ENCODE measurements around the gene JMJD6.
"Not testable (repeated sequence)": the region's sequence is repeated elsewhere in the genome, so short reads cannot be mapped to it uniquely, and the experiment has no call there.

JMJD6 gene

DNA sequence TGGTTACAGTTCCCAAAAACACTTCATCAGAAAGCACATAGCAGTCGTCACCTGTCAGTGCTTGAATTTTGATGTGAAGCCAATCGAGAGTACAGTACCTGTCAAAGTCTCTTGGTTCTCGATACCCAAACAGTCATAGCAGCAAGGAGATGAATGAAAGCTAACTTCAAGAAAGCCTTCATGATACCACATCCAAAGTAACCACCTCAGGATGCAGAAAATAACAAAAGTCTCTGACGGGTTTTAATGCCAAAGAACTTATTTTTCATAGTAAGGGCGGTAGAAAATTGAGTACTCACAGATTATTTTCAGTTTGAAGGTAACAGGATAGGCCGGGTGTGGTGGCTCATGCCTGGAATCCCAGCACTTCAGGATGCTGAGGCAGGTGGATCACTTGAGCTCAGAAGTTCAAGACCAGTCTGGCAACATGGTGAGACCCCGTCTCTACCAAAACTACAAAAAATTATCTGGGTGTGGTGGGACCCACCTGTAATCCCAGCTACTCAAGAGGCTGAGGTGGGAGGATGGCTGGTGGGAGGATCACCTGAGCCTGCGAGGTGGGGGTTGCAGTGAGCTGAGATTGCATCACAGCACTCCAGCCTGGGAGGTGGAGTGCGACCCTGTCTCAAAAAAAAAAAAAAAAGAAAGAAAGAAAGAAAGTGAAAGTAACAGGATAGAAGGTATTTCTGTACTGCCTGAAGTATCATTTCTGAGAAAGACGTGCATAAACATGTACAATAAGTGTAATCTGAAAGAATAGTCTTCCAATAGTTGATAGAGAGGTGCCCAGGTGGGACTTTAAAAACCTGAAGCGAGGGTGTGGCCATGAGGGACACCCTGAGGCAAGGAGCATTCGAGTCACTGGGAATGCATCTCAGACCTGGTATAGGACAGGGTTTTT lies 26.9 kb upstream of the JMJD6 start:
- no peak for DNase-seq (ENCODE audit: low read depth in 2 of 2)
- no peak overlapping the region for H3K4me3 ChIP-seq (replicated peaks in 1 of 2; ENCODE audit: low read depth in 2 of 2, low read length in 2 of 2)
- TF ChIP-seq CTCF (IDR thresholded peaks at IDR 0.05; ENCODE audit: low read depth, low read length), result no peak

DNA sequence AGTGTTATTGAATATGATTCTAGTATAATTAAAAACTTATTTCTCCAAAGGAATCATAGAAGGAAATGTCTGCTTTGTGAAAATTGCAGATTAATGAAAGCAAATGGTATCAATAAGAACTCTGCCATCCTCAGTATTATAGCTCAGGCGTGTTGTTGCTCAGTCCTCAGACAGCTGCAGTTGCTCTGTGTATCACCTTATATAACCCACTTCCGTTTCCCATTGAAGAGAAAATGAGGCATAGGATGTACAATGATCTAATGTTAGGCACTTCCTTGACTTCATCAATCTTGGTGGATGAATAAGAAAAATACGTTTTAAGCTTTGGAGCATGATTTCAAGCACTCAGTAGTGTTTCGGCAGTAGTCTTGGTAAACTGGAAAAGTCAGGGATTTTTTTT lies 25.6 kb upstream of the JMJD6 start:
- DNase-seq (ENCODE audit: low read depth in 2 of 2), result no peak
- no peak for TF ChIP-seq CTCF (IDR thresholded peaks at IDR 0.05; ENCODE audit: low read depth, low read length)
- no peak overlapping the region for H3K4me3 ChIP-seq (replicated peaks in 1 of 2; ENCODE audit: low read depth in 2 of 2, low read length in 2 of 2)

DNA sequence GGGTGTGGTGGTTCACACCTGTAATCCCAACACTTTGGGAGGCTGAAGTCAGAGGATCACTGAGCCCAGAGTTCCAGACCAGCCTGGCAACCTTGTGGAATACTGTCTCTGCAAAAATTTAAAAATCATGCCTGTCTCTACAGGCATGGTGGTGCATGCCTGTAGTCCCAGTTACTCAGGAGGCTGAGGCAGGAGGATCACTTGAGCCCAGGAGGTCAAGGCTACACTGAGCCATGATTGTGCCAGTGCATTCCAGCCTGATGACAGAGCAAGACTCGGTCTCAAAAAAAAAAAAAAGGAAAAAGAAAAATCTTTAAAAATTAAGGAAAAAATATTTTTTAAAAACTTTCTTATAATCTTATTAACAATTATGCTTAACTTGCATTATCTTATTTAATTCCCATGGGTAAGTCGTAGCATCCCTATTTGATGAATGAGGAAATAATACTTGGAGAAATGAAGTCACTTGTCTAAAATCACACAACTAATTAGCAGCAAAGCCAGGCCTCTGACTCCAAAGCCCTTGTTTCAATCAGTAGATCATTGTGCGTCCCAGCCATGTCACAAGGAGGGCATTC lies 25.1 kb upstream of the JMJD6 start:
- no peak overlapping the region for H3K4me3 ChIP-seq (replicated peaks in 1 of 2; ENCODE audit: low read depth in 2 of 2, low read length in 2 of 2)
- DNase-seq (ENCODE audit: low read depth in 2 of 2), result no peak
- no peak for TF ChIP-seq CTCF (IDR thresholded peaks at IDR 0.05; ENCODE audit: low read depth, low read length)

- DNase-seq (ENCODE audit: low read depth in 2 of 2), result no peak
- no peak overlapping the region for H3K4me3 ChIP-seq (replicated peaks in 1 of 2; ENCODE audit: low read depth in 2 of 2, low read length in 2 of 2)
- TF ChIP-seq CTCF (IDR thresholded peaks at IDR 0.05; ENCODE audit: low read depth, low read length), result no peak
Observed at GRCh38 chr17:76748657-76749056, 22.3 kb upstream of the JMJD6 start.

DNA sequence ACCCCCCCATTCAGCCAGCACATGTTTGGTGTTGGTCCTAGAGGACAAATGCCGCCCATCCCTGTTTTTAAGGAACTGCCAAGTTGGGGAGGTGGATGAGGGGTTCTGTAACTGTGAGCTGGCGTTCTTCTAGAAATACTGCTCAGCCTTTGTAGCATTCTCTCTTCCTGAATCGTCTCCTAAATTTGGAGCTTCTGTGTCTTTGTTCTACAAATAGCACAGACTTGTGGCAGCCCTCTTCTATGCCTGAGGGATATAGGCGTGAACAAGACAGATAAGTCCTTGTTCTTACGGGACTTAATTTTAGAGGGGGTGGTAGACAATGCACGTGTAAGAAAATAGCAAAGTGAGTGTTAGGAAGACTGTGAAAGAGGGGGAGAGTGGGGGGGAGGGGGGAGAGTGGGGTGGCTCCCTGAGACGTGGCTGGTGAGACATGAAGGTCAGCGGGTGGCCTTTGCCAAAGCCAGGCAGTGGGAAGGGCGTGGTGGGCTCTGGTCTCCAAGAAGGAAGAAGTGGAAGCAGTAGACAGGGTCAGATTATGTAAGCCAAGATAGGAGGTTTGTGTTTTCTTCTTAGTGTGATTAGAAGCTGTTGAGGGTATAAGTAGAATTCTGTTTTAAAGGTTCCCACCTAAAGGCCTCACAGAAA lies 21.4 kb upstream of the JMJD6 start:
- DNase-seq (ENCODE audit: low read depth in 2 of 2), result no peak
- no peak overlapping the region for H3K4me3 ChIP-seq (replicated peaks in 1 of 2; ENCODE audit: low read depth in 2 of 2, low read length in 2 of 2)
- TF ChIP-seq CTCF (IDR thresholded peaks at IDR 0.05; ENCODE audit: low read depth, low read length), result no peak

DNA sequence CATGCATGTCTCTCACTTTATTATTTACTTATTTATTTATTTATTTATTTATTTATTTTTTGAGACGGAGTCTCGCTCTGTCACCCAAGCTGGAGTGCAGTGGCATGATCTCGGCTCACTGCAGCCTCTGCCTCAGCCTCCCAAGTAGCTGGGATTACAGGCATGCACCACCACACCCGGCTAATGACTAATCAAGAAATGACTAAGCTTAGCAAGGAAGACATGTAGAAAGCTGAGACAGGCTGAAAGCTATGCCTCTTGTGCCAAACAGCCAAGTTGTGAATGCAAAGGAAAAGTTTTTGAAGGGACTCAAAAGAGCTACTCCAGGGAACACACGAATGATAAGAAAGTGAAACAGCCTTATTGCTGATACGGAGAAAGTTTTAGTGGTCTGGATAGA lies 19.4 kb upstream of the JMJD6 start:
- DNase-seq (ENCODE audit: low read depth in 2 of 2), result peak in 1 of 2 donors; percentile 62
- H3K4me3 ChIP-seq (replicated peaks in 1 of 2; ENCODE audit: low read depth in 2 of 2, low read length in 2 of 2), result not testable (repeated sequence)

DNA sequence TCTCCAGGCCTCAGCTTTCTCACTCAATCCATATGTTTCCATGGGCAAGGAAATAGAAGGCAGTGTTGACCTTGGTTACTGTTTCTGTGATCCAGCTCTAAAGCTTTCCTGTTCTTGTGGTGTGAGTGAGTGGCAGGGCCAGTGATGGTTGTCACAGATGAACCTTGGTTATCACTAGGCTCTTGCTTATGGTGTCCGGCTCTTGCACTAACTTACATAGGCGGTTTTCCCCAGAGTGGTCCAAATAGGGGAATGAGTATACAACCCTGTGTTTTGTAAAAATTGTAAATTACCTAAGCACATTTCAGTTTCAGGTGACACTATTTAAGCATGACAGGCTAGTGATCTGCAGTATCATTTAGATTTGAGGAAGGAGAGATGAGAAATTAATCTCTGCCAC lies 18.3 kb upstream of the JMJD6 start:
- no peak for TF ChIP-seq CTCF (IDR thresholded peaks at IDR 0.05; ENCODE audit: low read depth, low read length)
- DNase-seq (ENCODE audit: low read depth in 2 of 2), result no peak
- H3K4me3 ChIP-seq (replicated peaks in 1 of 2; ENCODE audit: low read depth in 2 of 2, low read length in 2 of 2), result no peak overlapping the region

Measured in cardiac fibroblast (primary cell).